Left lung (tissue), 10 donors: Measurements from ENCODE around the gene FAR2. TPM values are rescaled to one million over a fixed set of nuclear protein-coding genes. Genes with fewer than 3 reads are reported as not detected.
"Not testable (repeated sequence)": the region's sequence is repeated elsewhere in the genome, so short reads cannot be mapped to it uniquely, and the experiment has no call there.

Experiments used
- ATAC-seq: fragments of 200-7000 bp; cut with Tn5 transposase; one replicate; pipeline ENCODE4 v1.9.1; 2020; ENCODE audit warnings: moderate library complexity
- DNase-seq, 4 donors: peaks; one replicate each; pipeline ENCODE4 v3.0.0-alpha.2; 2013 to 2020
- H3K27ac ChIP-seq, 2 donors: fragments of 200-600 bp; sonication (generic) in 1 of 2; one replicate each; pipeline versions ENCODE4 v1.5.0 to v1.8.0; 2020 to 2021
- H3K27me3 ChIP-seq, 2 donors: fragments of 200-600 bp; sonication (generic) in 1 of 2; one replicate each; pipeline versions ENCODE4 v1.5.0 to v1.8.0; 2020 to 2021
- H3K36me3 ChIP-seq, 2 donors: fragments of 200-600 bp; sonication (generic) in 1 of 2; one replicate each; pipeline versions ENCODE4 v1.5.0 to v1.8.0; 2020 to 2021
- H3K4me1 ChIP-seq, 2 donors: fragments of 200-600 bp; one replicate each; pipeline ENCODE4 v1.8.0; 2021
- H3K4me3 ChIP-seq, 2 donors: fragments of 200-600 bp; sonication (generic) in 1 of 2; one replicate each; pipeline versions ENCODE4 v1.5.0 to v1.8.0; 2020 to 2021; ENCODE audit warnings: mild to moderate bottlenecking in 1 of 2
- H3K9me3 ChIP-seq, 2 donors: fragments of 200-600 bp; sonication (generic) in 1 of 2; one replicate each; pipeline versions ENCODE4 v1.5.0 to v1.8.0; 2020 to 2021
- CTCF ChIP-seq, 2 donors: fragments of 200-600 bp; sonication (generic) in 1 of 2; IDR thresholded peaks; one replicate each; pipeline versions ENCODE4 v1.5.0 to v1.8.0; 2021; ENCODE audit warnings: antibody characterized with exemption in 2 of 2
- intact Hi-C, 2 donors: fragments of 100-400 bp; cut with DNase I; formaldehyde crosslinking; loops; one replicate each; pipeline versions ENCODE4 v1.11.2 to v1.14.2; 2022
- polyA plus RNA-seq, 6 donors: library from polyadenylated mRNA; unstranded; fragments of 120-200 nt; gene quantifications; one replicate each; pipeline ENCODE4 v1.2.1, GENCODE V29; 2013; ENCODE audit not compliant: insufficient read length in 6 of 6
- total RNA-seq, 2 donors: library from RNA; stranded (reverse); fragmentation: NEBNext Ultra II Directional; extraction: Animal tissue kit (Norgen Biotek cat#: 25700); gene quantifications; one replicate each; pipeline ENCODE4 v1.2.1, GENCODE V29; 2021
- donor health status: DM: no; HTN: yes; CAD: no.
- donor health status: DM: no; HTN: no; CAD: no.

FAR2 gene
- total and polyA plus RNA-seq, 8 donors, result 6.6 to 17.4 (median 9.0) TPM

- H3K27me3 ChIP-seq, result no peaks in the 10 kb centered on the region
- no peaks in the 10 kb centered on the region for H3K4me1 ChIP-seq
- no peaks in the 10 kb centered on the region for H3K9me3 ChIP-seq
- intact Hi-C loops, result no loop called here
- DNase-seq, result no peak
- no peak for ATAC-seq
- no peak for TF ChIP-seq CTCF (IDR thresholded peaks at IDR 0.05)
- H3K27ac ChIP-seq, result no peak overlapping the region
- H3K4me3 ChIP-seq, result no peak overlapping the region
- no peaks in the 10 kb centered on the region for H3K36me3 ChIP-seq
Measured at GRCh38 chr12:29133181-29133580, 15.9 kb upstream of the FAR2 start.

- ATAC-seq, result no peak
- no peaks in the 10 kb centered on the region for H3K27me3 ChIP-seq
- no peak for TF ChIP-seq CTCF (IDR thresholded peaks at IDR 0.05)
- no peak overlapping the region for H3K27ac ChIP-seq
- H3K9me3 ChIP-seq, result no peaks in the 10 kb centered on the region
- H3K4me3 ChIP-seq, result no peak overlapping the region
- H3K36me3 ChIP-seq, result no peaks in the 10 kb centered on the region
- DNase-seq, result no peak
- intact Hi-C loops, result no loop called here
- no peaks in the 10 kb centered on the region for H3K4me1 ChIP-seq
Measured at GRCh38 chr12:29133680-29134079, 15.4 kb upstream of the FAR2 start.

- H3K27me3 ChIP-seq, DNase-seq, ATAC-seq, H3K27ac ChIP-seq, H3K36me3 ChIP-seq, H3K4me1 ChIP-seq, H3K4me3 ChIP-seq, intact Hi-C loops, H3K9me3 ChIP-seq: not testable (repeated sequence)
Measured at GRCh38 chr12:29138256-29138655, 10.8 kb upstream of the FAR2 start.

GRCh38 chr12:29138855-29139254, 10.2 kb upstream of the FAR2 start:
- H3K9me3 ChIP-seq, H3K27ac ChIP-seq, H3K27me3 ChIP-seq, H3K36me3 ChIP-seq, H3K4me1 ChIP-seq, H3K4me3 ChIP-seq, ATAC-seq, intact Hi-C loops, DNase-seq: not testable (repeated sequence)

- peaks cover 7 to 20% of the 10 kb centered on the region in 2 donors for H3K4me1 ChIP-seq
- ATAC-seq (no peak), DNase-seq (peak in 1 of 4 donors; percentile 51)
- no peak overlapping the region for H3K4me3 ChIP-seq
- H3K9me3 ChIP-seq, result peaks cover 0 to 8% of the 10 kb centered on the region in 2 donors
- no peaks in the 10 kb centered on the region for H3K36me3 ChIP-seq
- TF ChIP-seq CTCF (IDR thresholded peaks at IDR 0.05), result no peak
- peaks cover 0 to 18% of the 10 kb centered on the region in 2 donors for H3K27me3 ChIP-seq
- intact Hi-C loops, result no loop called here
- no peak overlapping the region for H3K27ac ChIP-seq
Measured at GRCh38 chr12:29145372-29146170, 3.5 kb upstream of the FAR2 start.

GRCh38 chr12:29146196-29146595, 2.9 kb upstream of the FAR2 start:
- DNase-seq, result no peak
- no peak for ATAC-seq
- H3K4me3 ChIP-seq, result no peak overlapping the region
- H3K27ac ChIP-seq, result no peak overlapping the region
- H3K9me3 ChIP-seq, result peaks cover 0 to 4% of the 10 kb centered on the region in 2 donors
- peaks cover 0 to 18% of the 10 kb centered on the region in 2 donors for H3K27me3 ChIP-seq
- no peaks in the 10 kb centered on the region for H3K36me3 ChIP-seq
- intact Hi-C loops, result no loop called here
- H3K4me1 ChIP-seq, result peaks cover 7 to 26% of the 10 kb centered on the region in 2 donors
- no peak for TF ChIP-seq CTCF (IDR thresholded peaks at IDR 0.05)
